RCC 7860 (cell line): Measurements from ENCODE around the gene FABP6.
"Not testable (repeated sequence)": the region's sequence is repeated elsewhere in the genome, so short reads cannot be mapped to it uniquely, and the experiment has no call there.

ENCODE experiments used
- DNase-seq: peaks from one replicate; pipeline ENCODE4 v3.0.0-alpha.2; 2015; ENCODE audit warnings: low spot score
- FAIRE-seq: peaks from 2 replicates; lab custom pipeline; 2012; peaks lifted over from hg19 to GRCh38; lab: Jason Lieb, UNC

FABP6 gene, protein sequence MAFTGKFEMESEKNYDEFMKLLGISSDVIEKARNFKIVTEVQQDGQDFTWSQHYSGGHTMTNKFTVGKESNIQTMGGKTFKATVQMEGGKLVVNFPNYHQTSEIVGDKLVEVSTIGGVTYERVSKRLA

DNA sequence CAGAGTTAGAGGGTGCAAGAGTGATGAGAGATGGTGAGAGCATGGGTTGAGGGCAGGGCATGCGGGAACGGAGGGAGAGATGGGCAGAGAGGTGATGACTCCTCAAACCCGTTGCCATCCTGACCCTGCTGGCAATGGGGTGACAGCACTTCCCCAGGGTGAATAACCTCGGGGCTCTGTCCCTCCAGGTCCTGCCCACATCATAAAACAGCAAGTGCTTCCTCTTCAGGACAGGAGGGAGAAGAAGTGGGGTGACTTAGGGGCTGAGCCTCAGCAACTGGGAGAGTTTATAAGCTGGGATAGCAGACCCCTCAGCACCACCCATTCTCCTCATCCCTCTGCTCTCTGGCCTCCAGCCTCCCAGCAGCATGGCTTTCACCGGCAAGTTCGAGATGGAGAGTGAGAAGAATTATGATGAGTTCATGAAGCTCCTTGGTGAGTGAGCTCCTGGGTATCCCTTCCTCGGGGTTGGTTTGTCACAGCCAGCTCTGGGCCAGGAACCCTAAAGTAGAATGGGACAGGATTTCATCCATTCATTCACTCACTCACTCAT is at the start of gene FABP6:
TSS of gene FABP6 (plus strand) at position 317 of the 553 bp plus-strand sequence. CDS start at position 369, 52 bp downstream.
- DNase-seq (no peak), FAIRE-seq (no peak)

DNA sequence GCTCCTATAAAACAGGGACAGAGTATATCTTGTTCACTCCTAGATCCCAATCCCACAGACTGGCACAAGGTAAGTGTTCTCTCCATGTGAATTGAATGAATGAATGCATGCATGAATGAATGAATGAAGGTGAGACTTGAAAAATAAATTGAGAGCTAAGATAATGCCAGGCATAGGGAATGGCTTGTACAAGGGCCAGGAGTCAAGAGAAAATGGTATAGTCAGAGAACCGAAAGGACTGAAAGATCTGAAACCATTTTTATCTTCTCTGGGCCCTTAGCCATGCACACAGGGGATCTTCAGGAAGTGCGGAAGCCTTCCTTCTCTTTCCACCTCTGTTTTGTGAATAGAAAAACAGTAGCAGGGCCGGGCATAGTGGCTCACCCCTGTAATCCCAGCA is 48.4 kb upstream of the FABP6 start:
- FAIRE-seq (no peak), DNase-seq (no peak)

DNA sequence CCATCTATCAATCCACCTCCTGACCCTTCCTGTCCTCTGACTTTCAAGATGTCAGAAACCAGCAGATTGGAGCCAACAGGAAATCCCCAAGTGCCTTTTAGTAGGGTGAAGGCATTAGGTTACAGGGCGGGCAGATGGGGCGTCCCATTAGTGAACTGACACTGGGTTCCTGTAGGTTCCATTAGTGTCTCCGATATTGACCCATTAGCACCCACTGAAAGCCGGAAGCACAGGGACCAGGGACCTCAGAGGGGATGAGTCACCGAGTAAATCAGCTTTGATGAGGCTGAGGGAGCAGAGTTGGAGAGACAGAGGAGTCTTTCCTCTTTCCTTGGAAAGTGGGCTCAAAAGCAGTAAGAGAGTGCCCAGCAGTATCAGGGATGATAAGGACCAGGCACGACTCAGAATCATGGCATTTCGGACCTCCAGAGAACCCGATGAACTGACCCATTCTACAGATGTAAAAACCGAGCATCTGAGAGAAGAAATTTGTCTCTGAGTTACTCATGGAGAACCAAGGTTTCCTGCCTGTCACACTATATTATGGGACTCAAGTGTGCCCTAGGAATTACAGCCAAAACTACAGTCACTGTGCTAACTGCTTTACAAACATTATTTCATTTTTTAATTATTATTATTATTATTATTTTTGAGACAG is 47.2 kb upstream of the FABP6 start:
- DNase-seq = peak; percentile 47
- peak; percentile 54 for FAIRE-seq

DNA sequence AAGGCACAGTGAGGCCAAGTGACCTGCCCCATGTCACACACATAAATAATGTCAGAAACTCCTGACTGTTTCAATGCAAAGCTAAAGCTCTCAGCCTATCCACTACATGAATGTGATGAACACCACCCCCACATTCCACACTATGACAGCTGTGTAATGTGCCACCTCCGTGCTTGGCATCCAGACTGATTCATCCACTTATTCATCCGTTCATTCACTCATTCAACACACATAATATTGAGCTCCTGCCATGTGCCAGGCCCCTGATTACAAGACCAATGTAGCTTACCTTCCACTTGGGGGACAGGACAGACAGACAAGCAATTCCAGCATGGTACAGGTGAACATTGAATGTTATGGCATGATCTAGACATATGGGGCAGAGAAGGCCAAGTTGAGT is 46.2 kb upstream of the FABP6 start:
- FAIRE-seq (peak; percentile 26), DNase-seq (peak; percentile 70)

DNA sequence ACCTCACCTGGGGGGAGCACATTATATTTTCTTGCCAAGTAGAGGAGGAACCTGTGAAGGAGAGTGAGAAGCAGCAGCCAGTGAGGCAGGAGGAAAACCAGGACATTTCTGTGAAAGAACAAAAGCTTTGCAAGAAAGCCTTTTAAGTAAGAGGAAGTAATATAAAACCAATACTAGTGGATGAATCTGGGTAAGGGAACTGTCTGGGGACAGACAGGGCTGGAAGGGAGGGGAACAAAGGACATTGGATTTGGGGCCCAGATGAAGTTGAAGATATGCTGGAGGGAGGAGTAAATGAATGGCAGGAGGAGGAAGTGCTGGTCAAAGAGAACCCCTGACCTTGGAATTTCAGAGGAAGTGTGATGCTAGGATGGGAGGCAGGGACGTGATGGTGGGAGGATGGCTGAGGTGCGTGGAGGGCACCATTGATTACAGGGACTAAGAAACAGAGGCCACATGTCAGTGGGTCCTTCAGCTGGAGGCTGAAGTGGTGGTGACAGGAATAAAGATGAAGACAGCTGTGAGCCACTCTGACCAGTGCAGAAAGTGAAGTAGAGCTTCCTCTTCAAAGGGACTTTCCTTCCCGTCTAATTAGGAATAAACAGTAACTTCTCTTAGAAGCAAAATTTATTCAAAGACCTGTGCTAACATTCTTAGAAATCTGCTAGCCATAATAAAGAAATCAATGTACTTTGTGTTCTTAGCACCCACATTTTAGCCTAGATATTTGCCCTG is 43.5 kb upstream of the FABP6 start:
- FAIRE-seq = no peak
- DNase-seq = no peak

DNA sequence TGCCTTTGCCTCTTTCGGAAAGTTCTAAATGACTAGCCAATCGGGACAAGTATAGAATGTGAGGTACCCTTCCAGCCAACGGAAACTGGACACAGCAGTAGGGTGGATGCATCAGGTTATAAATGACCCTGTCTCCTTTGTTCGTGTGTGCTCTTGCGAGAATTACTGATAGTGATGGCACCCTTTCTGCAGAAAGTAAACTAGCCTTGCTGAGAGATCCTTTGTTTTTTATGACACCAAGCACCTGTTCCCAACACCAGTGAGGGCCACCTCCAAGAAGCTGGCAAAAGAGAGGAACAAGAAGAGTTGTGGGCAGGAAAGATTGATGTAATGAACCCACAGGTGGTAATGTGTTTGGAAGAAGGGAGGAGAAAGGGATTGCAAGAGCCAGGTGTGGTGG is 42.8 kb upstream of the FABP6 start:
- DNase-seq (no peak), FAIRE-seq (no peak)

DNA sequence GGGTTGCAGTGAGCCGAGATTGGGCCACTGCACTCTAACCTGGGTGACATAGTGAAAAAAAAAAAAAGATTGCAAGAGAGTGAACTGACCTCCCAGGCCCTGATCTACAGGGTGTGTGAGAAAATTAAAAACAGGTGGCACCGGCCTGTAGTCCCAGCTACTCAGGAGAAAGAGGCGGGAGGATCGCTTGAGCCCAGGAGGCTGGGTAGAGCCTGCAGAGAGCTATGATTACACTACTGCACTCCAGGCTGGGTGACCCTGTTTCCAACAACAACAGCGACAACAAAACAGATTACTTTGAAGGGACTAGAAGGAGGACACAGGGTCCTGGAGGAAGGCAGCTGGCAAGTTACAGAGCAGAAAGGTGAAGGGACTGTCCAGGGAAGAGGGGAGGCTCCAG is 42.2 kb upstream of the FABP6 start:
- FAIRE-seq = no peak
- no peak for DNase-seq

DNA sequence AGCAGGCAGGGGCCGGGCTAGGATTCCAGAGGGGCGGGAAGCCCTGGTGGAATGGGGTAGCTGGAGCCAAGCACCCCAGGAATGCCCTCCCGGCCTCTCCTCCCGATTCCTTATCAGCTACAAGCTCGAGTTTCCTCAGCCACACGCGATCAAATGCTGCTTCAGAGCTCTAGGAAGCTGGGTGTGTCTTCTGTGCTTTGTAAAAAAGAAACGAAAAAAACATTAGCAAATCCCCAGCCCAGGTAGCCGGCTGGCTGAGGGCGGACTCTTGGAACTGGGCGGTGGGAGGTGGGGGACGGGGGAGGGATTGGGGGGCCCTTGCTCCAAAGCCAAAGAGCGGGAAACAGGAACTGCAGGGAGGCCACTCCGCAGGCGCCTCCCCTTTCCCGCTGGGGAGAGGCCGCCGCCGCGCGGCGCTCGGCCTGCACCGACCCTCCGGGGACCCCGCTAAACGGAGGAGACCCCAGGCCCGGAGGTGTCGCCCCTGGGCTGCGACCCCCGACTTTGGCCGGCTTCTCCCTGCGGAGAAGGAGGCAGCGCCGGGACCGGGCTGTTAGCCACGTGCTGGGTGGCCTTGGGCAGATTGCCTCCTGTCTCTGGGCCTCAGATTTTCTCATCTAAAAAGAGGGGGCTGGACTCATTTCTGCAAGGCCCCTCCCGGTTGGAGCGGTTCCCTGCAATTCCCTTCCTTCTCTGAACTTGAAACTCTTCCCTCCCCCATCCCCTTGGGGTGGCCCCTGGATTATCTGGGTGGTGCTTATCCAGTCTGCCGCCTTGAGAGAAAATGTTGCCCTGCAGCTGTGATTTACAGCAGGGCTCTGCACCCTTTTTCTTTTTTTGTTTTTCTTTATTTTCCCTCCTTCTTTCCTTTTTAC is 40.9 kb upstream of the FABP6 start:
- FAIRE-seq (no peak), DNase-seq (no peak)

DNA sequence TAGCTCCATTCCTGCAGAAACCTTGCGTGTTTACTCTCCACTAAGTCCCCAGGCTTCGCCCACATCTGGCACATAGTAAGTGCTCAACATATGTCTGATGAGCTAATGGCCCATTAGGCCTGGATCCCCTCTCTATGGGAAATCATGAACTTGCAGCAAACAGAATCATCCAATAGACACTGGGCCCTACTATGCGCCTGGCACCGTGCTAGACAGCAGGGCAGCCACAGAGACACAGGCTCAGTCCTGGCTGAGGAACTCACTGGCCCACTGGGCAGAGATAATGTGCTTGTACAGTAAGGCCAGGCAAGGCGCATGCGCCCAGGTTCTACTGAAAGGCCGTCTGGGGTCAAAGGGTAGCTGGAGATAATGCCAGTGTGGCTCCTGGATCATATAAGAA is 36.9 kb upstream of the FABP6 start:
- DNase-seq = no peak
- FAIRE-seq = no peak

DNA sequence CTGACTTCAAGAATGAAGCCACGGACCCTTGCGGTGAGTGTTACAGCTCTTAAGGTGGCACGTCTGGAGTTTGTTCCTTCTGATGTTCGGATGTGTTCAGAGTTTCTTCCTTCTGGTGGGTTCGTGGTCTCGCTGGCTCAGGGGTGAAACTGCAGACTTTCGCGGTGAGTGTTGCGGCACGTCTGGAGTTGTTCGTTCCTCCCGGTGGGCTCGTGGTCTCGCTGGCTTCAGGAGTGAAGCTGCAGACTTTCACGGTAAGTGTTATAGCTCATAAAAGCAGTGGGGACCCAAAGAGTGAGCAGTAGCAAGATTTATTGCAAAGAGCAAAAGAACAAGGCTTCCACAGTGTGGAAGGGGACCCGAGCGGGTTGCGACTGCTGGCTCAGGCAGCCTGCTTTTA is 36.2 kb upstream of the FABP6 start:
- FAIRE-seq = not testable (repeated sequence)

DNA sequence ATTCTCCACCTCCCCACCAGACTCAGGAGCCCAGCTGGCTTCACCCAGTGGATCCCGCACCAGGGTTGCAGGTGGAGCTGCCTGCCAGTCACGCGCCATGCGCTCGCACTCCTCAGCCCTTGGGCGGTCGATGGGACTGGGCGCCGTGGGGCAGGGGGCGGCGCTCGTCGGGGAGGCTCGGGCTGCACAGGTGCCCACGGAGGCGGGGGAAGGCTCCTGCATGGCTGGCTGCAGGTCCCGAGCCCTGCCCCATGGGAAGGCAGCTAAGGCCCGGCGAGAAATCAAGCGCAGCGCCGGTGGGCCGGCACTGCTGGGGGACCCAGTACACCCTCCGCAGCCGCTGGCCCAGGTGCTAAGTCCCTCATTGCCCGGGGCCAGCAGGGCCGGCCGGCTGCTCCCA is 35.5 kb upstream of the FABP6 start:
- FAIRE-seq, DNase-seq: not testable (repeated sequence)

More for the DNA sequence above, 36.2 kb upstream of the FABP6 start:
- not testable (repeated sequence) for DNase-seq

DNA sequence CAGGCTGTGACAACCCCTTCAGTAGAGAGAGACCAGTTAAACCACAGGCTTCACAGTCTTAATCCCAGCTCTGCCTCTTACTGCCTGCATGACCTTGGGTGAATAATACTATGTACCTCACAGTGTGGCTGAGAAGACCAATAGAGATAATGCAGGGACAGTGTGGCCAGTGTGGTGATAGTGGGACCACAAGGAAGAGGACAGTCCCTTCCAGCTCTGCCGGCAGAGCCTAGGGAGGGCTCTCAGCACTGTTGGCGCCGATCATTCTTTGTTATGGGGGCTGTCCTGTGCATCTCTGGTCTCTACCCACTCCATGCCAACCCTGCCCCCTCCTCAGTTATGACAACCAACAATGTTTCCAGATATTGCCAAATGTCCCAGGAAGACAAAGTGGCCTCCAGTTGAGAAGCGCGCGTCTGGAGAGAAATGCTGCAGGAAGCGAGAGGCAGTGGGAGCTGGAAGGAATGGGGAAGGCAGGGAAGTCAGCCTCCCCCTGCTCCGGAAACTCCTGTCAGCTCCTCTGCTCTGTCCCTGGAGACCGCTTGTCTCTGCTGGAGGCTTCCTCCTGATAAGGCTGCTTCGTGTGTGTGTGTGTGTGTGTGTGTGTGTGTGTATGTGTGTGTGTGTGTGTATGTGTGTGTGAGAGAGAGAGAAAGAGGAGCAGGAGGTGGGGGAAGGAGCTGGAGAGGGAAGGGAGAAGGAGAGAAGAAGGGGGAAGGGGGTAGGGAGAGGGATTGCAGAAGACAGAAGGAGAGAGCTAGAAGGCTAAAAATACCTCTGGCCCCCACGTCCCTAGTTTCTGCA is 31.8 kb upstream of the FABP6 start:
- DNase-seq (no peak), FAIRE-seq (no peak)

DNA sequence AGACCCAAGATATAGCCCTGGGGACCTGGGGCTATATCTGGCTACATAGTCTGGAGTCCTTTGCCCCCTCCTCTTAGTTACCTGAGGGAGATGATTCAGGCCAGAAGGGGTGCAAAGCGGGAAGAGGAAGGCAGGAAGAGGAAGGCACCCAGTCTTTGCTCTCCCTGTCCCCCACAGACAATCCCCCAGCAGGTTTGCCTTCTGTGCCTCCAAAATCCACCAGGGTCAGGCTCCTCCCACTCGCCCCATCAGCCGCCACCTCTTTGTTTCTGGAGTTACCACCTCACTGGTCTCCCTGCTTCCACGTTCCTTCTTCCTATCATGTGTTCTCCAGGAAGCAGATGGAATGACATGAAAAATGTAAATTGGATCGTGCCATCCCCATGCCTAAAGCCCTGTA is 31.2 kb upstream of the FABP6 start:
- no peak for DNase-seq
- FAIRE-seq = no peak

DNA sequence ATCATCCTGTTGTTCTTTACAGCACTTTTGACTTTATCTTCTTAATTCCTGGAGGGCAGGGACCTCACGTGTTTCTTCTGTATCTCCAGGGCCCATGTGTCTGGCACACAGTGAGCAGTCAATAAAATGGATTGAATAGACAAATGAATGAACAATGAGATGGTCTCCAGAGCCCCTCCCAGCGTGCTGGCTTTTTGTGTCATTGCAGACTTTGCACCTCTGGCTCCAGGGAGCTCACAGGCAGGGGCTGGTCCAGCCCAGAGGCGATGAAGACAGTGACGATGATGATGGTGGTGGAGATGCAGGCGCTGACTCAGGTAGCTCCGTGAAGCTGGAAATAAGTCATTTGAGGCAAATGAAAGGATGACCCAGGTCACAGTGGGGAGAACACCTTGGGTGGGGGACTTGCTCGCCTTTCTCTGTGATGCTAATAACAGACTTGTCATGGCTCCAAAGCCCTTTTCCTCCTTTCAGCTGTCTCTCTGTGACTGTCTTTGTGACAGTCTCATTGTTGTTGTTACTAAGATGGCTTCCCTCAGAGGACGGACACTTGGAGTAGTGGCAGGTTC is 30.4 kb upstream of the FABP6 start:
- DNase-seq = no peak
- FAIRE-seq = no peak

DNA sequence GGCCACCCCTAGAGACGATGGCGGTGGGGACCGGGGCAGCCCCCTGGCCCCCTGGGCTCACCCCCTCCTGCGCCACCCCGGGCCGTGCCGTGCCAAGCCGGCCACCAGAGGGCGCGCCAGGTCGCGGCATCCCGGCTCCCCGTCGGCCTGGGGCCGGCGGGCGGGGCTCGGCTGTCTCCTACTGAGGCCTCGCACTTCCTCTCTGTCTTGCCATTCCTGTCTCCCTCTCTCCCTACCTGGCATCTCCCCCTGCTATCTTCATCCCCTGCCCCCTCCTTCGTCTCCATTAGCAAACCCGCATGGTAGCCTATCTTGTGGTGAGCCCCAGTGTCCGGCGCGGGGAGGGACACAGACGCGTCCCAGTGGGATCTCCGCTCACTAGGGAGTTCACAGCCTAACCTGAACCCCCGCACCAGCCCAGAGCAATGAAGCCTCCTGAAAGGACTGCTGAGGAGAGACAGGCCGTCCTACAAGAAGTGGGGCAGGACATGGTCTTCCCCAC is 29.8 kb upstream of the FABP6 start:
- FAIRE-seq (no peak), DNase-seq (peak; percentile 16)

DNA sequence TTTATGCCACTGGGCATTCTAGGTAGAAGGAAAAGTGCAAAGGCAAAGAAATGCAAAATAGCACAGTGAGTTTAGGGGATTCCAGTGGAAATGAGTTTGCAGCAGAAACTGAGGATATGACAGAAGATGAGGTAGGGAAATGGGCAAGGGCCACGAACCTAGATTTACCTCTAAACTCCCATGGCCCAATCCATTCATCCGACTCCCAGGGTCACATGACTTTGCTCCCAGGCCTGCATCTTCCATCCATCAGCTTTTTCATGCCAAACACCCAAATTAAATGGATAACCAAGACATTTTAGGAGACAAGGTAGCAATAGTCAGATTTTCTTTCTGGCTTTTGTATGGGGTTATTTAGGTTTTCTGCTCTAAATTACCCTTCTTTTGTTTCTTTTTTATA is 22.2 kb upstream of the FABP6 start:
- FAIRE-seq (no peak), DNase-seq (no peak)

DNA sequence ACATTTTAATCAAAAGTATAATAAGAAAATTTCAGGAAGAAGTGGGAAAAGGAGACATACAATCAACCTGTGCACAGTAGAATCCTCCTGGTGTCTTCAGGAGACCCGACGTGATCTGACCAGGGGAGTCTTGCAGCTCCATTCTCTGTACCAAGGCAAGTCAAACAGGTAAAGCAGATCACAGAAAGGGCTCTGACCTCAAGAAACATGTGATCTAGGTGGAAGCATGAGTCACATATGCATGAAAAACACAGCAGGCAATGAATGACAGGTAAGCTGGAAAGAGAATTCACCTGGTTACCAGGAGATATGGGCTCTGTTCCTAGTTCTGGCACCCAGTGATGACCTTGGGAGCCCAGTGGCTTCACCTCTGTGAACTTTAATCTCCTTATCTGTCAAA is 19.4 kb upstream of the FABP6 start:
- FAIRE-seq (no peak), DNase-seq (no peak)

DNA sequence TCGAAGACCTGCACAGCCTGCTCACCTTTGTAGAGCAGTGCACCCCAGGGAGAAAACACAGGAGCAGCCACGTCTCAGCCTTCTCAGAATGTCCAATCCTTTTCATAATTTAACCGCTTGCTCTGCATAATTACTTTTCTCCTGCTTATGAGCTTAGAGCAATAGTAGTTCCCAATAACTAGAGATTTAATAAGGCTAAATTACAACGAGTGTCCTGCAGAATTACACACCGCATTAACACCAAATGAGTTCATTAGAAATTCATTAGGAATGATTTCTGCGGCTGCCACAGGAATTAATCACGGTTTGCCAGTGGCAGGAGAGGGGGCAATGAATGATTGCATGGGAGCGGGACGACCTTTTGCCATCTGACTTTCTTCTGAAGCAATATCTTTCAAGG is 18.7 kb upstream of the FABP6 start:
- no peak for FAIRE-seq

DNA sequence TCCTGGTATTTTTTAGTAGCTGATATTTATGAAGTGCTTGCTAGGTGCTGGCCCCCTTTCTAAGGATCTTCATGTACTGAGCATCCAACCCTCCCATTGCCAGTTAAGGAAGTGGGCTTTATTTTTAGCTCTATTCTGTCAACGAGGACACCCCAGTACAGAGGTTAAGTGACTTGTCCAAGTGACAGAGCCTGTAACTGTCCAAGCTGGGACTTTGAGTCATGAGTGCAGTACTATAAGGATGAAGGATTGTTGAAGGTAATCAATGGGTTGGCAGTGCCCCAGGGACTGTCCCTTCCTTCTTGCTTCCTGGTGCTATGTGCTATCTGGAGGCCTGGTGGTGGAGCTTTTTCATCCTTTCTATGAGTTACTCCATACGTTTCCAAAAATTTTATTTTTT is 18.0 kb upstream of the FABP6 start:
- DNase-seq (no peak), FAIRE-seq (no peak)

More for the DNA sequence above, 18.7 kb upstream of the FABP6 start:
- no peak for DNase-seq

DNA sequence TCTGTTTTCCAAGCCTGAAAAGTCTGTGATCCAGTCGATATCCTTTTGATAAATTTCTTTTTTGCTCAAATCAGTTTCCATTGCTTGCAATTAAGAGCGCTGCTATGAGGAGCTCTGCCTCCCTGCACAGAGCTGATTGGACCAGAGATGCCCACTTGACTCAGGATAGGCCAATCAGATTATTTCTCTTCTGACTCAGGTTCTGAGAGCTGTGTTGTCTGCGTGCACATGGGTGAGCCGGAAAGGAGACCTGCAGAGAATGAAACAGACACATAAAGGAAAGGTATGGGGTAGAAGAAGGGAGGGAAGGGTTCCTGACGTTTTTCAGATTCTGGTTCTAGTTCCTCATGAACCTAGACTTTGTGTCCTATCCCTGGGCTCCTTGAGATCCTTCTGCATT is 15.8 kb upstream of the FABP6 start:
- FAIRE-seq (no peak), DNase-seq (no peak)
